A673 (cell line): Measurements from ENCODE around the gene BCAM. TPM values are rescaled to one million over a fixed set of nuclear protein-coding genes. Genes with fewer than 3 reads are reported as not detected.
"Not testable (repeated sequence)": the region's sequence is repeated elsewhere in the genome, so short reads cannot be mapped to it uniquely, and the experiment has no call there.

Experiments used
- BruUV-seq: library from RNA; stranded (reverse); fragments of 400-500 nt; replicated peaks from 2 replicates; lab custom pipeline; 2021; lab: Mats Ljungman, UMichigan
- CTCF ChIA-PET: fragments of 300-600 bp; sonication (Branson Sonifier 250); formaldehyde crosslinking; loops from one replicate; lab custom pipeline; 2022; ENCODE audit warnings: antibody characterized with exemption; lab: Charles Lee
- POLR2A ChIA-PET: fragments of 300-600 bp; sonication (Branson Sonifier 250); formaldehyde crosslinking; loops from one replicate; lab custom pipeline; 2022; ENCODE audit warnings: antibody characterized with exemption; ENCODE audit not compliant: low non-redundant PET; lab: Charles Lee
- DNase-seq: peaks from one replicate; pipeline ENCODE4 v3.0.0-alpha.2; 2015; ENCODE audit warnings: low spot score
- H3K27ac ChIP-seq: fragments of 200-600 bp; sonication (generic); 2 replicates; pipeline ENCODE4 v1.5.1; 2016; ENCODE audit warnings: mixed run types, low read depth, mild to moderate bottlenecking, mixed read lengths, antibody characterized with exemption, low read length; ENCODE audit not compliant: poor library complexity, severe bottlenecking
- H3K27me3 ChIP-seq: fragments of 200-600 bp; sonication (generic); replicated peaks from 2 replicates; pipeline ENCODE4 v1.6.1; 2017; ENCODE audit warnings: mixed run types, low read depth, mild to moderate bottlenecking, mixed read lengths, antibody characterized with exemption, low read length; ENCODE audit not compliant: insufficient read depth, poor library complexity
- H3K36me3 ChIP-seq: fragments of 200-600 bp; sonication (generic); 2 replicates; pipeline ENCODE4 v1.6.1; 2016; ENCODE audit warnings: mixed run types, mild to moderate bottlenecking, mixed read lengths, antibody characterized with exemption, low read length; ENCODE audit not compliant: insufficient read depth, poor library complexity, severe bottlenecking
- H3K4me1 ChIP-seq: fragments of 200-600 bp; sonication (generic); 2 replicates; pipeline ENCODE4 v1.6.1; 2017; ENCODE audit warnings: mixed run types, mild to moderate bottlenecking, mixed read lengths, antibody characterized with exemption, low read length; ENCODE audit not compliant: insufficient read depth, poor library complexity, severe bottlenecking
- H3K4me3 ChIP-seq: fragments of 200-600 bp; sonication (generic); 2 replicates; pipeline ENCODE4 v1.5.1; 2016; ENCODE audit warnings: low read depth, mixed run types, mild to moderate bottlenecking, mixed read lengths, low read length; ENCODE audit not compliant: poor library complexity, severe bottlenecking
- H3K9me3 ChIP-seq: fragments of 200-600 bp; sonication (generic); 2 replicates; pipeline ENCODE4 v1.6.1; 2016; ENCODE audit warnings: mixed run types, low read depth, mild to moderate bottlenecking, mixed read lengths, antibody characterized with exemption, low read length; ENCODE audit not compliant: poor library complexity, severe bottlenecking
- EZH2 ChIP-seq: fragments of 200-600 bp; sonication (generic); IDR thresholded peaks from 2 replicates; pipeline ENCODE4 v1.6.1; 2017; ENCODE audit warnings: borderline replicate concordance, low read depth, mild to moderate bottlenecking, mixed read lengths, antibody characterized with exemption, low read length; ENCODE audit not compliant: poor library complexity, severe bottlenecking
- intact Hi-C: fragments of 100-400 bp; cut with micrococcal nuclease; formaldehyde crosslinking; loops from one replicate; pipeline ENCODE4 v1.10.0; 2022; ENCODE audit not compliant: unreplicated experiment
- total RNA-seq: library from RNA; stranded (reverse); gene quantifications from 2 replicates; pipeline ENCODE4 v1.2.3, GENCODE V29; 2021
- TF ChIP-seq, protein P1 (sequence below): fragments of 300-800, 200-600 bp; sonication (generic); conservative IDR thresholded peaks from 2 replicates; pipeline ENCODE4 v1.5.1; 2017; ENCODE audit warnings: low read depth, mild to moderate bottlenecking, antibody characterized with exemption, low read length, moderate library complexity, mixed read lengths

Gene BCAM
- total RNA-seq, 1 experiment from 2014 or later = 3.4 TPM

GRCh38 chr19:44777715-44778347 is 31.1 kb upstream of the BCAM start, which contains the start of gene CBLC:
Gene CBLC (plus strand): TSS chr19:44777890. CDS start chr19:44777932, 42 bp downstream.
- Histone ChIP-seq H3K27me3 (no peaks in the 10 kb centered on the region), H3K36me3 (no peaks in the 10 kb centered on the region), H3K27ac (no peak within 1 kb of the TSS), H3K4me1 (no peaks in the 10 kb centered on the region), H3K9me3 (no peaks in the 10 kb centered on the region), H3K4me3 (no peak within 1 kb of the TSS)
- BruUV-seq = no TSS peak
- POLR2A ChIA-PET = no interaction called here
- intact Hi-C loops = no loop called here
- TF ChIP-seq, protein P1, sequence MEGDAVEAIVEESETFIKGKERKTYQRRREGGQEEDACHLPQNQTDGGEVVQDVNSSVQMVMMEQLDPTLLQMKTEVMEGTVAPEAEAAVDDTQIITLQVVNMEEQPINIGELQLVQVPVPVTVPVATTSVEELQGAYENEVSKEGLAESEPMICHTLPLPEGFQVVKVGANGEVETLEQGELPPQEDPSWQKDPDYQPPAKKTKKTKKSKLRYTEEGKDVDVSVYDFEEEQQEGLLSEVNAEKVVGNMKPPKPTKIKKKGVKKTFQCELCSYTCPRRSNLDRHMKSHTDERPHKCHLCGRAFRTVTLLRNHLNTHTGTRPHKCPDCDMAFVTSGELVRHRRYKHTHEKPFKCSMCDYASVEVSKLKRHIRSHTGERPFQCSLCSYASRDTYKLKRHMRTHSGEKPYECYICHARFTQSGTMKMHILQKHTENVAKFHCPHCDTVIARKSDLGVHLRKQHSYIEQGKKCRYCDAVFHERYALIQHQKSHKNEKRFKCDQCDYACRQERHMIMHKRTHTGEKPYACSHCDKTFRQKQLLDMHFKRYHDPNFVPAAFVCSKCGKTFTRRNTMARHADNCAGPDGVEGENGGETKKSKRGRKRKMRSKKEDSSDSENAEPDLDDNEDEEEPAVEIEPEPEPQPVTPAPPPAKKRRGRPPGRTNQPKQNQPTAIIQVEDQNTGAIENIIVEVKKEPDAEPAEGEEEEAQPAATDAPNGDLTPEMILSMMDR = no peak
- TF ChIP-seq EZH2 = no peak
- CTCF ChIA-PET = no interaction called here
- no peak for DNase-seq

- no peaks in the 10 kb centered on the region for H3K27me3 ChIP-seq
- no peak overlapping the region for H3K4me3 ChIP-seq
- intact Hi-C loops = no loop called here
- DNase-seq = no peak
- no TSS peak for BruUV-seq
- TF ChIP-seq, protein P1 = no peak
- no peak for TF ChIP-seq EZH2
- no peaks in the 10 kb centered on the region for H3K36me3 ChIP-seq
- no peaks in the 10 kb centered on the region for H3K9me3 ChIP-seq
- CTCF ChIA-PET = interaction anchor here (1.1 kb wide), 1 partner anchor 55 kb away, joined by 6 read pairs; no protein-coding TSS in a partner anchor
- H3K27ac ChIP-seq = no peak overlapping the region
- POLR2A ChIA-PET = no interaction called here
- H3K4me1 ChIP-seq = no peaks in the 10 kb centered on the region
Measured at GRCh38 chr19:44779150-44779549, 29.8 kb upstream of the BCAM start.

DNA sequence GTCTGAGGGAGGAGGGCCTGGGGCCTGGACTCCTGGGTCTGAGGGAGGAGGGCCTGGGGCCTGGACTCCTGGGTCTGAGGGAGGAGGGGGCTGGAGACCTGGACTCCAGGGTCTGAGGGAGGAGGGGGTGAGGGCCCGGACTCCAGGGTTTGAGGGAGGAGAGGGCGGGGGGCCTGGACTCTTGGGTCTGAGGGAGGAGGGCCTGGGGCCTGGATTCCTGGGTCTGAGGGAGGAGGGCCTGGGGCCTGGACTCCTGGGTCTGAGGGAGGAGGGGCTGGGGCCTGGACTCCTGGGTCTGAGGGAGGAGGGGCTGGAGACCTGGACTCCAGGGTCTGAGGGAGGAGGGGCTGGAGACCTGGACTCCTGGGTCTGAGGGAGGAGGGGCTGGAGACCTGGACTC is 27.2 kb upstream of the BCAM start:
- BruUV-seq, H3K4me3 ChIP-seq, H3K4me1 ChIP-seq, DNase-seq, H3K9me3 ChIP-seq, H3K27ac ChIP-seq, H3K27me3 ChIP-seq, H3K36me3 ChIP-seq: not testable (repeated sequence)
- ChIA-PET CTCF (interaction anchor here (0.9 kb wide), 1 partner anchor 11 kb away, joined by 3 read pairs; no protein-coding TSS in a partner anchor), POLR2A (interaction anchor here (0.7 kb wide), 1 partner anchor 146 kb away, joined by 9 read pairs; no protein-coding TSS in a partner anchor)
- intact Hi-C loops = loop anchor here (5.0 kb wide), 1 partner anchor 171 kb away; no protein-coding TSS in a partner anchor

DNA sequence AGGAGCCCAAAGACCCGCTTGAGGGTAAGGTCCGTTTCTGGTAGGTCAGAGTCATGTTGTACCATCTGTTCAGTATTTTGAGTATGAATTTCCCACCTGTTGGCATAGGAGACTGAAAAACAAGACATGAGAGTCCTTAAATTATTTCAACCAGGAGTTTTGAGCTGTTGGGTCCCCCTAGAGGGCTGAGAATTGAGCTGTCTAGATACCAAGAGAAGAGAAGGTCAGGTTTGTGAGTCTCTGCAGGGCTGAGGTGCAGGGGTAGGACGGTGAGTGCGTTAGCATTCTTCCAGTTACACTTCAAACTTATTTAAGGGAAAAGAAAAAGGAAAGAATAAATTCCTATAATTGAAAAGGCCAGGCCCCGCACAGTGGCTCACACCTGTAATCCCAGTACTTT is 26.2 kb upstream of the BCAM start:
- H3K27ac ChIP-seq = no peak overlapping the region
- H3K4me1 ChIP-seq = no peaks in the 10 kb centered on the region
- H3K4me3 ChIP-seq = no peak overlapping the region
- ChIA-PET POLR2A (no interaction called here), CTCF (interaction anchor here (0.5 to 1.0 kb wide), 5 partner anchors 9 to 1034 kb away, joined by 3 to 8 read pairs (median 4); no protein-coding TSS in a partner anchor)
- no peak for DNase-seq
- no peaks in the 10 kb centered on the region for H3K27me3 ChIP-seq
- no peaks in the 10 kb centered on the region for H3K36me3 ChIP-seq
- BruUV-seq = no TSS peak
- H3K9me3 ChIP-seq = no peaks in the 10 kb centered on the region
- intact Hi-C loops = loop anchor here (5.0 kb wide), 1 partner anchor 170 kb away; no protein-coding TSS in a partner anchor
- TF ChIP-seq EZH2 = no peak
- TF ChIP-seq, protein P1 = no peak; the same call in 1 of the 2 replicates
